Measurements from ENCODE around the gene C16orf46.

DNA sequence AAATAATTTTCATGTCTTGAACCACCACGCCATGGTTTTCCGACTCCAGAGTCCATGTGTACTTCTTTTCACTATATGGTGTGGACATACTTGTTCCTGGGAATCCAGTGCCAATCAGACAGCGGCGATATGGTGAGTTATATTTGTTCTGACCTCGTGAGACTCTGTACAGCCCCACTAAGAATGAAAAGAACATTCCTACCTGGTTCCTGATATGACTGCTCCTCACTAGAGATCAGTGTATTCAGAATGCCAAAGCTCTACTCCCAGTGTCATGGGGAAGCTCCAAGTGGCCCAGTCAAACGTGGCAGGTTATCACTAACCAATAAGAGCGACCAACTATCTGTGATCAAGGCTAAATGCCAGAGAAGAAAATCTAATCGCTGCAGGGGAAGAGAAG lies 6.1 kb downstream of the C16orf46 start:
- TF ChIP-seq, protein P1, sequence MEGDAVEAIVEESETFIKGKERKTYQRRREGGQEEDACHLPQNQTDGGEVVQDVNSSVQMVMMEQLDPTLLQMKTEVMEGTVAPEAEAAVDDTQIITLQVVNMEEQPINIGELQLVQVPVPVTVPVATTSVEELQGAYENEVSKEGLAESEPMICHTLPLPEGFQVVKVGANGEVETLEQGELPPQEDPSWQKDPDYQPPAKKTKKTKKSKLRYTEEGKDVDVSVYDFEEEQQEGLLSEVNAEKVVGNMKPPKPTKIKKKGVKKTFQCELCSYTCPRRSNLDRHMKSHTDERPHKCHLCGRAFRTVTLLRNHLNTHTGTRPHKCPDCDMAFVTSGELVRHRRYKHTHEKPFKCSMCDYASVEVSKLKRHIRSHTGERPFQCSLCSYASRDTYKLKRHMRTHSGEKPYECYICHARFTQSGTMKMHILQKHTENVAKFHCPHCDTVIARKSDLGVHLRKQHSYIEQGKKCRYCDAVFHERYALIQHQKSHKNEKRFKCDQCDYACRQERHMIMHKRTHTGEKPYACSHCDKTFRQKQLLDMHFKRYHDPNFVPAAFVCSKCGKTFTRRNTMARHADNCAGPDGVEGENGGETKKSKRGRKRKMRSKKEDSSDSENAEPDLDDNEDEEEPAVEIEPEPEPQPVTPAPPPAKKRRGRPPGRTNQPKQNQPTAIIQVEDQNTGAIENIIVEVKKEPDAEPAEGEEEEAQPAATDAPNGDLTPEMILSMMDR (IDR thresholded peaks at IDR 0.05): no peak
- no peak for TF ChIP-seq YY1 (IDR thresholded peaks at IDR 0.05; ENCODE audit: low read depth)
- no peak for TF ChIP-seq FOXJ3 (CRISPR knock-in tag; IDR thresholded peaks at IDR 0.05)

All from SK-N-SH (cell line).